Activated T-helper 17 cell treated with anti-CD3 and anti-CD28 coated beads, Interleukin-2, amount 50 U/mL, for 72 hours (primary cell): ENCODE measurements around the gene CLDN6. TPM values are rescaled to one million over a fixed set of nuclear protein-coding genes. Genes with fewer than 3 reads are reported as not detected.
A peak's percentile ranks its signal among the peaks of the same experiment; 100 is the strongest.

Source experiments
- ATAC-seq: fragments of 150-1000 bp; cut with Tn5 transposase; replicated peaks from 2 replicates; pipeline ENCODE4 v1.10.0; 2021; ENCODE audit warnings: mild to moderate bottlenecking, moderate library complexity
- H3K27ac Mint-ChIP-seq: one replicate; pipeline ENCODE4 v1.8.0; 2022; ENCODE audit warnings: mixed read lengths
- H3K27me3 Mint-ChIP-seq: one replicate; pipeline ENCODE4 v1.8.0; 2022; ENCODE audit warnings: mixed read lengths
- H3K36me3 Mint-ChIP-seq: one replicate; pipeline ENCODE4 v1.8.0; 2022; ENCODE audit warnings: low read depth, mild to moderate bottlenecking, mixed read lengths
- H3K4me1 Mint-ChIP-seq: one replicate; pipeline ENCODE4 v1.8.0; 2022; ENCODE audit warnings: mixed read lengths
- H3K4me3 Mint-ChIP-seq: one replicate; pipeline ENCODE4 v1.8.0; 2022; ENCODE audit warnings: mild to moderate bottlenecking, mixed read lengths
- H3K9me3 Mint-ChIP-seq: one replicate; pipeline ENCODE4 v1.8.0; 2022; ENCODE audit warnings: mixed read lengths
- total RNA-seq, 2 donors: library from RNA; stranded (reverse); gene quantifications; one replicate each; pipeline ENCODE4 v1.2.3, GENCODE V29; 2022

The CLDN6 gene
- total RNA-seq, 2 donors from 2014 or later: not detected

DNA sequence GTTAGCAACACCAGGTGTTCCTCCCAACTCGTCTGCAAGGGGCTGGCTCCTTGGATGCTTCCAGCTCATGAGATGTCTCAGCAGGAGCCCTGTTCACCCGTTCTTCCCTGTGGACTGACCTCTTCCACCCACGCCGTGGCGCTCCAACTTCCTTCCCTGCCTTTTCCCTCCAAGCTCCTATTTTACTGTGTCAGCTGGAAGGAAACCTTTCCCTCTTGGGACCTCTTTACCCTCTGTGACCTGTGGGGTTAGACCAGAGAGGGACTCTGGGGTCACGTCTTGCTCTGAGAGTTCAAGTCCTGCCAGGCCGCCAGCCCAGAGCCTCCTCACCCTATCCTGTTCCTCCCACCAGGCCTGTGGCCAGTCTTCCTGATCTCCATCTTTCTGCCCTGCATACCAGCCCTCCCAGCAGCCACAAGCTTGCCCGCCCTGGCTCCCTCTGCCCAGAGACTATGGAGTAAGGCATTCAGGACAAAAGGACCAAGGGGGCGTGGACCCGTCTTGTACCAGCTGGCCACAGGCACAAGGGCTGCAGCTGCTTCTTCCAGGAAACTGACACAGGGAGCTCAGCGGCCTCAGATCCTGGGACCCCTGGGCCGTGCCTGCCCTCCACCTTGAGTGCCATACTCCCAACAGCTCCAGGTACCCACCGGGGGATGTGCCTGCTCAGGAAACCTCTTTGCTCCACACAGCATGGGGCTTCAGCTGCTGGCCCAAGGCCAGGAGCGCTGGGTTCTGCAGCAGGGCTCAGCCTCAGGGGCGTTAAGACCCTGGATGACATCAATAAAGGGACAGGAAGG, 45.8 kb downstream of the CLDN6 start:
- H3K4me3 Mint-ChIP-seq: peak overlapping the region; percentile 43
- ATAC-seq: no peak
- H3K27me3 Mint-ChIP-seq: peaks cover 4% of the 10 kb centered on the region
- no peaks in the 10 kb centered on the region for H3K9me3 Mint-ChIP-seq
- H3K27ac Mint-ChIP-seq: no peak overlapping the region
- peaks cover 12% of the 10 kb centered on the region for H3K4me1 Mint-ChIP-seq
- H3K36me3 Mint-ChIP-seq: peaks cover 35% of the 10 kb centered on the region

DNA sequence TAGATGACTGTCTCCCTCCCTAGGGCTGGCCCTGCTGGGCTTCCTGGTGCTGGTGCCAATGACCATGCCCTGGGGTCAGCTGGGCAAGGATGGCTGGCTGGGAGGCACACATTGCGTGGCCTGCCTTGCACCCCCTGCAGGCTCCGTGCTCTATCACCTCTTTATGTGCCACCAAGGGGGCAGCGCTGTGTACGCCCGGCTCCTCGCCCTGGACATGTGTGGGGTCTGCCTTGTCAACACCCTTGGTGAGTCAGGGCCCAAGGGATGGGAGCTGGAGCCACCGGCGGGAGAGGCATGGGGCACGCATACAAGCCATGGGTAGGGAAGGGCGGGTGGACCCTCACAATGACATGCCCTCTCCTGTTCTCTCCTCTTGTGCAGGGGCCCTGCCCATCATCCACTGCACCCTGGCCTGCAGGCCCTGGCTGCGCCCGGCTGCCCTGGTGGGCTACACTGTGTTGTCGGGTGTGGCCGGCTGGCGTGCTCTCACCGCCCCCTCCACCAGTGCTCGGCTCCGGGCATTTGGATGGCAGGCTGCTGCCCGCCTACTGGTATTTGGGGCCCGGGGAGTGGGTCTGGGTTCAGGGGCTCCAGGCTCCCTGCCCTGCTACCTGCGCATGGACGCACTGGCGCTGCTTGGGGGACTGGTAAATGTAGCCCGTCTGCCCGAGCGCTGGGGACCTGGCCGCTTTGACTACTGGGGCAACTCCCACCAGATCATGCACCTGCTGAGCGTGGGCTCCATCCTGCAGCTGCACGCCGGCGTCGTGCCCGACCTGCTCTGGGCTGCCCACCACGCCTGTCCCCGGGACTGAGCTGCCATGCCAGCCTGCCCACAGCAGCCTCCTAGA, 46.6 kb downstream of the CLDN6 start:
- Mint-ChIP-seq H3K9me3 (no peaks in the 10 kb centered on the region), H3K27ac (no peak overlapping the region), H3K36me3 (peaks cover 28% of the 10 kb centered on the region), H3K4me1 (peaks cover 12% of the 10 kb centered on the region), H3K27me3 (peaks cover 4% of the 10 kb centered on the region), H3K4me3 (peak overlapping the region; percentile 73)
- no peak for ATAC-seq

DNA sequence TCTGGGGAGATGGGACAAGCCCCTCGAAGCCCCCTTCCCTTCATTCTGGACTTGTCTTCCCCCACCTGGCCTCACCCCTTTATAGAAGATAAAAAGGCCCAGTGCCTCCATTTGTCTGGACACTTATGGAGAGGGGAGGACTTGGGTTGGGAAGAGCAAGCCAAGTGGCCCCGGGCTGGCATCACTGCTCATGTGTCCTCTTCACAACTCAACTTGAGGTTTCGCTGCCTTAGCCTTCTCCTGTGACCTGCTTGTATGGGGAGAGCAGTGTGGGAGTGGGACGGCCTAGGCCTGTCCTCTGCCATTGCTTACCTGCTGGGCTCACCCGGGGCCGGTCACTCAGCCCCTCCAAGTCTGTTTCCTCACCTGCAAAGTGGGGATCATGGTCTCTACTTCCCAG, 47.4 kb downstream of the CLDN6 start:
- H3K27ac Mint-ChIP-seq: no peak overlapping the region
- peaks cover 4% of the 10 kb centered on the region for H3K27me3 Mint-ChIP-seq
- ATAC-seq: no peak
- H3K36me3 Mint-ChIP-seq: peaks cover 22% of the 10 kb centered on the region
- no peaks in the 10 kb centered on the region for H3K9me3 Mint-ChIP-seq
- peak overlapping the region; percentile 73 for H3K4me3 Mint-ChIP-seq
- H3K4me1 Mint-ChIP-seq: peaks cover 12% of the 10 kb centered on the region

DNA sequence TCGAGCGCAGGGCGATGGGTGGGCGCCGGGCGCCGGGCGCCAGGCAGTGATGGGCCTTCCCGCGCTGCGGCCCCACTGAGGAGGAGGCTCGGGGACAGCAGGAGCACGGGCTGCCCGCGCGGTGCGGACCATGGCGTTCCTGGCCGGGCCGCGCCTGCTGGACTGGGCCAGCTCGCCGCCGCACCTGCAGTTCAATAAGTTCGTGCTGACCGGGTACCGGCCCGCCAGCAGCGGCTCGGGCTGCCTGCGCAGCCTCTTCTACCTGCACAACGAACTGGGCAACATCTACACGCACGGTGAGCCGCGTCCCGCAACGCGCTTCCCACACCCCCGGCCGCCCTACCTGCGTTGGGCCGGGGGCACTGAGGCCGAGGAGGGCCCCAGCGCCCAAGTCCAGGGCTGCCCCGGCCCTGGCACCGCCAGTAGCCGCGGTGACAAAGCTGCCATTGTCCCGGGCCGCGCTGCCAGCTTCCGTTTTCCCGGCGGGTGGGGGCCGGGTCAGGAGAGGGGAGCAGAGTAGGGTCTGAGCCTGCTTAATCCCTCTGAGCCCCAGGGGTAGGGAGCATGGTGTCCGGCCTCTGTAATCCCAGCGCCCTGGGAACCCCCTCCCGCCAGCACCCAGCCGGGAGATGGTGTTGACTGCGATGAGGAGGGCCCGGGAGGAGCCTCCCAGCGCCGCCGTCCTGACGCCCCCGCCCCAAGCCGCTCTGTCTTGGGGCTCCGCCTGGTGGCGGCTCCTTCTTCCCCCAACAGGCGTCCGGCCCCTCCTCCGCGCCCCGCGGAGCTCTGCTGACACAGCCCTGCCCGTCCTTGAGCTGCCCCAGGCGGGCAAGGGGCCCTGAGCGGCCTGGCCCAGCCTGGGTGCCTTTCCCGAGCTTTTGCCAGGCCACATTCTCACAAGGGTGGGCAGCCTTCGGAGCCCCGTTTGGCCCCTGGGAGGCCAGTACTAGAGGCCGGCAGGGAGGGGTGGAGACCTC, 48.1 kb downstream of the CLDN6 start:
- Mint-ChIP-seq H3K27me3 (peaks cover 4% of the 10 kb centered on the region), H3K4me1 (peaks cover 12% of the 10 kb centered on the region), H3K27ac (no peak overlapping the region), H3K4me3 (peak overlapping the region; percentile 73), H3K9me3 (no peaks in the 10 kb centered on the region), H3K36me3 (peaks cover 22% of the 10 kb centered on the region)
- ATAC-seq: peak; percentile 67

DNA sequence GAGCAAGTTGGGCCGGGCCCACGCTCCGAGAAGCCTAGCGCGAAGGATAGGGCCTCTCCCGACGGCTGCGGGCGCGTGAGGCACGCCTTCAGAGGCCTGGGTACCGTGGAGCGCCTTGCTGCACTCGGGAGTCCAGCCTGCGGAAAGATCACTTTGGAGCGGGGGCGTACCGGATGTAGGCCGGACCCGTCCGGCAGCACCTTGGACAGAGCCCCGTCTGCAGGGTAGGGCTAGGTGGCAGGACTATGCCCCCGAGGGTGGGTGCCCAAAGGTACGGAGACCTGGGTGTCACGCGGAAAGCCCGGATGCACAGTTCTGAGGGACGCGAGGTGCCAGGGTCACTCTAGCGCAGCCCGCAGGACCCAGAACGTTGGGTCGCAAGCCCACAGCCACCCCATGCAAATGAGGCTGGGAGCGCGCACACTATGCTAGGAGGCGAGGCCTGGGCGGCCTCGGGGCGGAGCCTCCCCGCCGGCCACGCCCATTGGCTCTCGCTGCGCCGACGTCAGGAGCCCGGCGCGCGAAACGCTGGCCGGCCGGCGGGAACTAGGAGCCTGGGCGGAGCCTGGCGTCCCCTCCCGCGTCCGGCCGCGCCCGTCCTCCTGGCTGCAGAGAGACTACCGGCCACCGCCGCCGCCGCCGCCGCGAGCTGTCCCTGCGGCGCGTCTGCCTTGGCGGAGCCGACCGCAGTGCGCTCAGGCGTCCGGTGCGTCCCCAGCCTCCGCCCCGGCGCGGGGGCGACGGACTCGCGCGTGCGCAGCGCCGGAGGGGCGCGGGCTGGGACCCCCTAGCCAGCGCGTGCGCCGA, 49.0 kb downstream of the CLDN6 start, which contains the start of gene PAQR4:
TSS of gene PAQR4 (plus strand) at position 611 of the 807 bp plus-strand sequence. CDS start 327 bp downstream, outside the sequence.
- H3K4me1 Mint-ChIP-seq: peaks cover 12% of the 10 kb centered on the region
- peak; percentile 85 for ATAC-seq
- H3K9me3 Mint-ChIP-seq: no peaks in the 10 kb centered on the region
- H3K36me3 Mint-ChIP-seq: peaks cover 22% of the 10 kb centered on the region
- peak within 1 kb of the TSS; percentile 48 for H3K27ac Mint-ChIP-seq
- H3K27me3 Mint-ChIP-seq: peaks cover 8% of the 10 kb centered on the region
- H3K4me3 Mint-ChIP-seq: peak within 1 kb of the TSS; percentile 84

DNA sequence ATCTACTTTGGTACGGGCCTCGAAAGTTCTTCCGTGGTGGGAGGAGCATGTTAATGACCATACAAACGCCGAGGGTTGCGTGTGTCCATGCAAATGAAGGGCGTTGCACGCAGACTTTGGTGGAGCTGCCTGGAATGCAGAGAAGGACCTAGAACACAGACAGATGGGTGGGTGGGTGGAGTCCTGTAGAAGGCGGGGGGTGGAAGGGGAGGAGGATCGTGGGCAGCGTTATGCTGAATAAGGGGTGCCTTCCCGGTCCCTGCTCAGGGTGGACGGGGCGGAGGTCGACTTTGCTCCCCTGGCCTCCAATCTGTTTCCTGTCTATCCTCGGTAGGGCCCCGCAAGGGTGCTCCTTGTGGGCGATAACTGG, 49.6 kb downstream of the CLDN6 start:
- H3K4me1 Mint-ChIP-seq: peaks cover 12% of the 10 kb centered on the region
- peaks cover 22% of the 10 kb centered on the region for H3K36me3 Mint-ChIP-seq
- H3K27me3 Mint-ChIP-seq: peaks cover 8% of the 10 kb centered on the region
- peak overlapping the region; percentile 84 for H3K4me3 Mint-ChIP-seq
- H3K27ac Mint-ChIP-seq: peak overlapping the region; percentile 48
- no peaks in the 10 kb centered on the region for H3K9me3 Mint-ChIP-seq
- no peak for ATAC-seq

DNA sequence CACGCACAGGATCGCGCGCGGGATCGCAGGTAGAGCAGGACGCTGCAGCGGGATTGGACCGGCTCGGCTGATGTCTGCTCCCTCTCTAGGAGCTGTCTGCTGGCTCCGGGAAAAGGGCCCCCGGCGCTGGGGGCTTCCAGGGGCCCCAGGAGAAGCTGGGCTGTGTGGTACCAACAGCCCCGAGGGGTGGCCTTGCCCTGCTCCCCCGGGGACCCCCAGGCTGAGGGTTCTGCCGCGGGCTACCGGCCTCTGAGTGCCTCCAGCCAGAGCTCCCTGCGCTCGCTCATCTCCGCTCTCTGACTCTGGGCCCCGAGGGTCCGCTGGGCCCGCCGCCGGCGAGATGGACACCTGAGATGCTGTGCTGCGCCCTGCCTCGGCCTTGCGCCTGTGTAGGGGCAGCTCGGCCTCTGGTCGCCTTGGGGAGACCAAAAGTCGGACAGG, 50.2 kb downstream of the CLDN6 start:
- Mint-ChIP-seq H3K9me3 (no peaks in the 10 kb centered on the region), H3K27me3 (peaks cover 8% of the 10 kb centered on the region), H3K36me3 (peaks cover 20% of the 10 kb centered on the region), H3K27ac (no peak overlapping the region), H3K4me3 (peak overlapping the region; percentile 84), H3K4me1 (peaks cover 12% of the 10 kb centered on the region)
- no peak for ATAC-seq

DNA sequence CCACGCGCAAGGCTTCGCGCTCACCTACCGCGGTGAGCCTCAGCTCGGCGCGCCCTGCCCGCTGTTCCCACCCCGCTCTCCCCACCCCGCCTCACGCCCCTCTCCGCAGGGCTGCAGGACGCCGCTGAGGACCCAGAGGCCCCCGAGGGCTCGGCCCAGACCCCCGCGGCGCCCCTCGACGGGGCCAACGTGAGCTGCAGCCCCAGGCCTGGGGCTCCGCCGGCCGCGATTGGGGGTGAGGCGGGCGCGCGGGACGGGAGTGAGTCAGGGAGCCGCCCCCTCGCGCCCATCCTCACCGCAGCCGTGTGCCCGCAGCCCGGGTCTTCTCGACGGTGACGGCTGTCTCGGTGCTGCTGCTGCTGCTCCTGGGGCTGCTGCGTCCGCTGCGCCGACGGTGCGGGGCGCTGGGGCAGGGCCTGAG, 50.8 kb downstream of the CLDN6 start:
- H3K9me3 Mint-ChIP-seq: no peaks in the 10 kb centered on the region
- peaks cover 8% of the 10 kb centered on the region for H3K27me3 Mint-ChIP-seq
- H3K4me3 Mint-ChIP-seq: no peak overlapping the region
- H3K36me3 Mint-ChIP-seq: peaks cover 15% of the 10 kb centered on the region
- peaks cover 10% of the 10 kb centered on the region for H3K4me1 Mint-ChIP-seq
- H3K27ac Mint-ChIP-seq: no peak overlapping the region
- ATAC-seq: no peak

DNA sequence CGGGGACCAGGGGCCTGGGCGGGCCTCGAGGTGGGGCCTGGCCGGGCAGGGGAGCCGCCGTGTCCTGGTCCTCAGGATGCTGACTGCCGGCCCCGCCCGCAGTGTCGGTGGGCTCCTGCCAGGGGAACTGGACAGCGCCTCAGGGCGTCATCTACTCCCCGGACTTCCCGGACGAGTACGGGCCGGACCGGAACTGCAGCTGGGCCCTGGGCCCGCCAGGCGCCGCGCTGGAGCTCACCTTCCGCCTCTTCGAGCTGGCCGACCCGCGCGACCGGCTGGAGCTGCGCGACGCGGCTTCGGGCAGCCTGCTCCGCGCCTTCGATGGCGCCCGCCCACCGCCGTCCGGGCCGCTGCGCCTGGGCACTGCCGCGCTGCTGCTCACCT, 51.2 kb downstream of the CLDN6 start:
- H3K27ac Mint-ChIP-seq: no peak overlapping the region
- H3K4me3 Mint-ChIP-seq: no peak overlapping the region
- peaks cover 5% of the 10 kb centered on the region for H3K4me1 Mint-ChIP-seq
- no peak for ATAC-seq
- no peaks in the 10 kb centered on the region for H3K9me3 Mint-ChIP-seq
- H3K27me3 Mint-ChIP-seq: peaks cover 9% of the 10 kb centered on the region
- peaks cover 10% of the 10 kb centered on the region for H3K36me3 Mint-ChIP-seq

DNA sequence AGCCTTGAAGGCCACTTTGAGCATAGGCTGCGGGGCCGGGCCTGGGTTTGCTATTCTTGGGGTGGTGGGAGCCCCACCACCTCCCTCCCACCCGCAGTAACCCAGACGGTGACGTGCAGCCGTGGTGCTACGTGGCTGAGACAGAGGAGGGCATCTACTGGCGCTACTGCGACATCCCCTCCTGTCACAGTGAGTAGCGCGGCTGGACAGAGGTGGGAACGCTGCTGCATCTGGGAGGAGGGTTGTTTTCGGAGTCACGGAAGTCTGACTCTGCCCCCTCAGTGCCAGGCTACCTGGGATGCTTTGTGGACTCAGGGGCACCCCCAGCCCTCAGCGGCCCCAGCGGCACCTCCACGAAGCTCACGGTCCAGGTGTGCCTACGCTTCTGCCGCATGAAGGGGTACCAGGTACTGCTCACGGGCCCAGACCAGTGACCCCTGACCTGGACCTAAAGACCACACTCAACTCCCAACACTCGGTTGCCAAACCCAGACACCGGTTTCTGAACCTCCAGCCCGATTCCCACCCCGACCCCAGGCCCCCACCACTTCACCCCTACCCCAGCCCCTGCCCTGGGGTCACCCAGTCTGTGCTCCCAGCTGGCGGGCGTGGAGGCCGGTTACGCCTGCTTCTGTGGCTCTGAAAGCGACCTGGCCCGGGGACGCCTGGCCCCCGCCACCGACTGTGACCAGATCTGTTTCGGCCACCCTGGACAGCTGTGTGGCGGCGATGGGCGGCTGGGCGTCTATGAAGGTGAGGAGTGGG, 51.8 kb downstream of the CLDN6 start:
- Mint-ChIP-seq H3K4me1 (peaks cover 5% of the 10 kb centered on the region), H3K27me3 (peaks cover 12% of the 10 kb centered on the region), H3K36me3 (peaks cover 10% of the 10 kb centered on the region), H3K9me3 (no peaks in the 10 kb centered on the region), H3K4me3 (no peak overlapping the region), H3K27ac (no peak overlapping the region)
- ATAC-seq: no peak
